Limb (tissue), 2 donors: Measurements from ENCODE around the gene USP22.

Experiments used
- DNase-seq, 2 donors: peaks; one replicate each; pipeline ENCODE4 v3.0.0-alpha.2; 2016; ENCODE audit errors: extremely low spot score in 2 of 2

USP22 gene

DNA sequence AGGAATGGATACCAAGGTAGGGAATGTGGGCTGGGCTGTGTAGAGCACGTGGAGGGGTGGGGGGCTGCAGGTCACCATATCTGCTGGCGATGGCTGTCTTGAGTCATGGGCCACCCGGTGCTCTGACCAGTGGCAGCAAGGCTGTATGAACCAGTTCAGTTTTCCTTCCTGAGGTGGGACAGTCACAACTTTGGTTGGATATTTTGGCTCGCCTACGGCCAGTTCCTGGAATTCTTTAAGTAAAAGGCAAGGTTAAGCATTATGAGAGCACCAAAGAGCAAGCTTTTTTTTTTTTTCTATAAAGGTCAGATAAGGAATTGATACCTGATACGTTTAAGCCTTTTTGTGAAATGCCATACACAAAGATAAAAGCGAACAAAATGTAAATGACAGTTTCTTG lies 81.9 kb downstream of the USP22 start:
- no peak for DNase-seq

DNA sequence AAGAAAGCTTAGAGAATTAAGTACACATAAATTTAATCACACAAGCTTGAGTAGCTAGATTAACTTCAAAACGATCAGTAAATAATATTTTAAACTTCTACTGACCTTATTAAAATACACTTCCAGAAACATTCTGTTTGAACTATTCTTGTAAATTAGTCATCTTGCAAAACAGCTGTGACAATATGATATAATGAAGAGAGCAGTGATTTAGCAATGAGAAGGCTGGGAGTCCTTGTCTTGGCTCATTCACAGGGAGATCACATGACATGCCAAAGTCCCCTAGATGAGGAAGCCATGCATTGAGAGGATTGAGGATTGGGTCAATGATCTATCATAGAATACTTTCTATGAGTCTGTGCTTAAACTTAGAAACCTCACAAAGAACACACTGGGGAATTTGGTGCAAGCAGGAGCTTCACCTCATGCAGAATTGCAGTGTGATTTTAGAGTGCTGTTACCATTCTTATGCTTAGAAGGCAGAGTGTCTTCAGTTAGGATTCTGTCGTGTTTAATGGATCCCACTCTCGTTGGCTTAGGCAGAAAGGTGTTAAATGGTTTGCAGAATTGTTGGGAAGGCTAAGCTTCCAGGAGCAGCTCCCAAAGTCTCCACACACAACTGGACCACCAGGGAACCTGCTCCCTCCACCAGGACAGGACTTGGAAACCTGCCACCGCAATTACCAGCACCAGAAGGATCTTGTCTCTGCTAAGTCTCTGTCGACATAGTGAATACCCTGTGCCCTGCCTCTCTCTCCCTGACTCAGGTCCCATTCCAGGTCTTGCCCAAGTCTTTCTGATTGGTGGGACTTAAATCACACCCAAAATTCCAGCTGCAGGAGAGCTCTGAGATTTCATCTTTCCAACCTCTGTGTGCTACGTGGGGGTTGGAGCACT lies 87.1 kb downstream of the USP22 start:
- DNase-seq = no peak

DNA sequence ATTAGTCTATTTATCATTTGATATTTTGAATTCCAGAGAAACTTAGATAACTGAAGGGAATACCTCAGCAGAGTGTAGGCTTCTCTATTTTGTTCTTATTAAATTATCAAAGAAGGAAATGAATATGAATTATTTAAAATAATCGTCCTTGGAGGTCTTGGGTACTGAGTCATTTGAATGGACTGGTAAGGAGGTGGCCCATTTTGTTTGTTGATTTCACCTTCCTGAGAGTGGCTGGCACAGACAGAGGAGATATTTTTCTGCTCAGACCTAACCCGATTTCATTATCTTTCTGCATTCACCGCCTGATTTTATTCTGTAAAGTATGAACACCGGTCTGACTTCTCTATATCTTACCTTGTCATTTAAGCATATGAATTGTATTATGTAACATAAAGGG lies 88.0 kb downstream of the USP22 start:
- no peak for DNase-seq

DNA sequence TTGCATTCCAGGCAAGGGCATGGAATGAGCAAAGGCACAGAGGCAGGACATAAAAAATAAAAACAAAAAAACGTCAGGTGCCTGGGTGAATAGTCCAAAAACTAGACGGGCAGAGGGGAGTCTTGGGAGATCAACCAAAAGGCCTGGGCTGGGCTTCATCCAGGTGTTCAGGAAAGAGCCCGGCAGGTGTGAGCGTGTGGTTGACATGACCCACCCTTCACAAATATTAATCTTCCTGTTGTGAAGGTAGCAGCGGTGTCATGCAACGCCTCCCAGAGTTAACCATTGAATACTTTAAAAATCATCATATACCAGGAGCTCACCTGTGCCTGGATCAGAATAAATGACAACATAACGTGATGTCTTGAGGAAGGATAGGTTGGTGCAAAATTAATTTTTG lies 90.6 kb downstream of the USP22 start:
- no peak for DNase-seq
